ENCODE results near the gene TMEM86A.
"Not testable (repeated sequence)": the region's sequence is repeated elsewhere in the genome, so short reads cannot be mapped to it uniquely, and the experiment has no call there.

The TMEM86A gene

GRCh38 chr11:18698341-18699268 is at the start of gene TMEM86A:
Gene TMEM86A, plus strand, starts transcription at chr11:18698779. Its CDS starts 108 bp downstream, at chr11:18698887.
- peak; percentile 91 for DNase-seq (ENCODE audit: low spot score)

GRCh38 chr11:18650353-18650752 is 48.2 kb upstream of the TMEM86A start:
- no peak for DNase-seq (ENCODE audit: low spot score)

- peak; percentile 64 for DNase-seq (ENCODE audit: low spot score)
Measured at GRCh38 chr11:18650859-18651557, 47.6 kb upstream of the TMEM86A start.

- DNase-seq (ENCODE audit: low spot score), result no peak
Measured at GRCh38 chr11:18657673-18658072, 40.9 kb upstream of the TMEM86A start.

GRCh38 chr11:18665353-18665872 is 33.2 kb upstream of the TMEM86A start:
- peak; percentile 11 for DNase-seq (ENCODE audit: low spot score)

- DNase-seq (ENCODE audit: low spot score), result no peak
Measured at GRCh38 chr11:18668131-18668530, 30.4 kb upstream of the TMEM86A start.

GRCh38 chr11:18669219-18669596 is 29.4 kb upstream of the TMEM86A start:
- peak; percentile 58 for DNase-seq (ENCODE audit: low spot score)

GRCh38 chr11:18669711-18670110 is 28.9 kb upstream of the TMEM86A start:
- DNase-seq (ENCODE audit: low spot score), result no peak

- no peak for DNase-seq (ENCODE audit: low spot score)
Measured at GRCh38 chr11:18671246-18671645, 27.3 kb upstream of the TMEM86A start.

GRCh38 chr11:18672209-18672608 is 26.4 kb upstream of the TMEM86A start:
- DNase-seq (ENCODE audit: low spot score), result peak; percentile 68

GRCh38 chr11:18676803-18677202 is 21.8 kb upstream of the TMEM86A start:
- DNase-seq (ENCODE audit: low spot score), result no peak

- DNase-seq (ENCODE audit: low spot score), result no peak
Measured at GRCh38 chr11:18677560-18677959, 21.0 kb upstream of the TMEM86A start.

GRCh38 chr11:18681949-18682348 is 16.6 kb upstream of the TMEM86A start:
- not testable (repeated sequence) for DNase-seq (ENCODE audit: low spot score)

- DNase-seq (ENCODE audit: low spot score), result no peak
Measured at GRCh38 chr11:18682466-18682865, 16.1 kb upstream of the TMEM86A start.

GRCh38 chr11:18684267-18684666 is 14.3 kb upstream of the TMEM86A start:
- DNase-seq (ENCODE audit: low spot score), result no peak

- DNase-seq (ENCODE audit: low spot score), result peak; percentile 22
Measured at GRCh38 chr11:18691467-18692140, 7.0 kb upstream of the TMEM86A start.

GRCh38 chr11:18692941-18693760 is 5.4 kb upstream of the TMEM86A start:
- DNase-seq (ENCODE audit: low spot score), result no peak

- no peak for DNase-seq (ENCODE audit: low spot score)
Measured at GRCh38 chr11:18696638-18697225, 1.8 kb upstream of the TMEM86A start.

- no peak for DNase-seq (ENCODE audit: low spot score)
Measured at GRCh38 chr11:18697576-18697975, 1.0 kb upstream of the TMEM86A start.

- DNase-seq (ENCODE audit: low spot score), result no peak
Measured at GRCh38 chr11:18699269-18699596, 654 bp downstream of the TMEM86A start.

GRCh38 chr11:18699848-18700261 is 1.3 kb downstream of the TMEM86A start:
- no peak for DNase-seq (ENCODE audit: low spot score)
